LoVo (cell line): Measurements from ENCODE around the gene RAF1.

ENCODE experiments used
- DNase-seq: peaks from one replicate; pipeline ENCODE4 v3.0.0-alpha.2; 2016; ENCODE audit warnings: low spot score

The RAF1 gene

GRCh38 chr3:12591456-12591855 lies 72.5 kb downstream of the RAF1 start:
- DNase-seq: no peak

- DNase-seq: no peak
Observed at GRCh38 chr3:12590096-12590495, 73.8 kb downstream of the RAF1 start.

GRCh38 chr3:12588039-12589009 lies 75.6 kb downstream of the RAF1 start:
- DNase-seq: no peak

- no peak for DNase-seq
Observed at GRCh38 chr3:12586403-12586802, 77.5 kb downstream of the RAF1 start.

- DNase-seq: no peak
Observed at GRCh38 chr3:12585970-12586369, 77.9 kb downstream of the RAF1 start.

- no peak for DNase-seq
Observed at GRCh38 chr3:12585181-12585580, 78.7 kb downstream of the RAF1 start.

GRCh38 chr3:12584083-12584482 lies 79.8 kb downstream of the RAF1 start:
- no peak for DNase-seq

GRCh38 chr3:12583280-12583679 lies 80.6 kb downstream of the RAF1 start:
- no peak for DNase-seq

GRCh38 chr3:12582730-12583129 lies 81.2 kb downstream of the RAF1 start:
- DNase-seq: no peak

GRCh38 chr3:12579905-12580304 lies 84.0 kb downstream of the RAF1 start:
- no peak for DNase-seq

- DNase-seq: no peak
Observed at GRCh38 chr3:12579456-12579855, 84.5 kb downstream of the RAF1 start.

GRCh38 chr3:12578742-12579141 lies 85.2 kb downstream of the RAF1 start:
- no peak for DNase-seq

GRCh38 chr3:12577379-12577778 lies 86.5 kb downstream of the RAF1 start:
- no peak for DNase-seq

- DNase-seq: no peak
Observed at GRCh38 chr3:12574661-12575060, 89.3 kb downstream of the RAF1 start.

GRCh38 chr3:12574131-12574530 lies 89.8 kb downstream of the RAF1 start:
- DNase-seq: no peak

- DNase-seq: no peak
Observed at GRCh38 chr3:12571986-12572385, 91.9 kb downstream of the RAF1 start.

GRCh38 chr3:12569836-12570235 lies 94.1 kb downstream of the RAF1 start:
- DNase-seq: no peak

GRCh38 chr3:12568747-12569146 lies 95.2 kb downstream of the RAF1 start:
- DNase-seq: no peak

GRCh38 chr3:12566976-12567375 lies 96.9 kb downstream of the RAF1 start:
- DNase-seq: no peak

- DNase-seq: no peak
Observed at GRCh38 chr3:12562451-12562850, 101.5 kb downstream of the RAF1 start.

- DNase-seq: no peak
Observed at GRCh38 chr3:12561397-12561796, 102.5 kb downstream of the RAF1 start.

GRCh38 chr3:12560505-12561190 lies 103.3 kb downstream of the RAF1 start:
- no peak for DNase-seq

GRCh38 chr3:12559520-12559919 lies 104.4 kb downstream of the RAF1 start:
- DNase-seq: no peak
